NCI-H146 treated with DMSO at 0.1 percent for 48 hours (cell line): ENCODE measurements around the gene ATP6V1C2.

ENCODE experiments used
- DNase-seq: peaks from one replicate; lab custom pipeline; 2025; ENCODE audit not compliant: unreplicated experiment; lab: John Stamatoyannopoulos, UW

ATP6V1C2 gene

GRCh38 chr2:10721396-10722251 is at the start of gene ATP6V1C2:
Gene ATP6V1C2 (plus strand): TSS chr2:10721630. CDS start chr2:10722850, 1,220 bp downstream.
- DNase-seq: peak; percentile 55

- DNase-seq: no peak
These were observed 46.3 kb upstream of the ATP6V1C2 start for GRCh38 chr2:10675131-10675530.

DNA sequence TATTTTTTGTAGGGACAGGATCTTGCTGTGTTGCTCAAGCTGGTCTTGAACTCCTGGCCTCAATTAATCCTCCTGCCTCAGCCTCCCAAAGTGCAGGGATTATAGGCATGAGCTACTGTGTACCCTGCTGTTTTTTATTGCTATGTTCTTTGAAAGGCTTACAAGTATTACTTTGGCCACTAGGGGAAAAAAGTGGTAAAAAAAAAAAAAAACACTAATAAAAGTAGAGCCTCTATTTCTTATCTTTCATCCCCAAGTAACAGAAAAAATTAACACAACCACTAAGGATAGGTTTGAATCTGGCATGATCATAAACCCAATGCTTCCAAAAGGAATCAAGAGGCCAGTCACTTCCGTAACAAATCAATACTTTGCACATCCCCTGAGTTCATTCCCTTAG is 43.2 kb upstream of the ATP6V1C2 start:
- DNase-seq: no peak

DNA sequence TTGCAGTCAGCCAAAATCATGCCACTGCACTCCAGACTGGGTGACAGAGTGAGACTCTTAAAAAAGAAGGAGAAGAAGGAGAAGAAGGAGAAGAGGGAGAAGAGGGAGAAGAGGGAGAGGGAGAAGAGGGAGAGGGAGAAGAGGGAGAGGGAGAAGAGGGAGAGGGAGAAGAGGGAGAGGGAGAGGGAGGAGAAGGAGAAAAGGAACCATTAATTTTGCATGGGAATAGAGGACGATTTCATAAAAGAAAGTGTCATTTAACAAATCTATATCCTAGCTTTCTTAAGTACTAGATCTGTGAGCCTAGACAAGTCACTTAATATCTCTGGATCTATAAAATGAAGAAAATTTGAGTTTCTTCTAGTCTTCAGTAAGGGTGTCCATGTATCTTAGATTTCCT is 41.2 kb upstream of the ATP6V1C2 start:
- DNase-seq: no peak

DNA sequence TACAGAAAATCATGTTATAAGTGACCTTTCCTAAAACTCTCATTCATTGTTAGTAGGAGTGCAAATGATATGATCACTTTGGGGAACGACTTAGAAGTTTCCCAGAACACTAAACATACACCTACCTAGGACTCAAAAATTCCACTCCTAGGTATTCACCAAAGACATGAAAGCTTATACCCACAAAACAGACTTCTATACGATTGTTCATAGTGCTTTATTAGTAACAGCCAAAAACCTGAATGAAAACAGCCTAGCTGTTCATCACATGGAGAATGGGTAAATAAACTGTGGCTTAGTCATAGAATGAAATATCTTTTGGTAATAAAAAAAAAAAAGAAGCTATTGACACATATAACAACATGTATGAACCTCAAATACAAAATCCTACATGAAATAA is 40.5 kb upstream of the ATP6V1C2 start:
- DNase-seq: no peak

DNA sequence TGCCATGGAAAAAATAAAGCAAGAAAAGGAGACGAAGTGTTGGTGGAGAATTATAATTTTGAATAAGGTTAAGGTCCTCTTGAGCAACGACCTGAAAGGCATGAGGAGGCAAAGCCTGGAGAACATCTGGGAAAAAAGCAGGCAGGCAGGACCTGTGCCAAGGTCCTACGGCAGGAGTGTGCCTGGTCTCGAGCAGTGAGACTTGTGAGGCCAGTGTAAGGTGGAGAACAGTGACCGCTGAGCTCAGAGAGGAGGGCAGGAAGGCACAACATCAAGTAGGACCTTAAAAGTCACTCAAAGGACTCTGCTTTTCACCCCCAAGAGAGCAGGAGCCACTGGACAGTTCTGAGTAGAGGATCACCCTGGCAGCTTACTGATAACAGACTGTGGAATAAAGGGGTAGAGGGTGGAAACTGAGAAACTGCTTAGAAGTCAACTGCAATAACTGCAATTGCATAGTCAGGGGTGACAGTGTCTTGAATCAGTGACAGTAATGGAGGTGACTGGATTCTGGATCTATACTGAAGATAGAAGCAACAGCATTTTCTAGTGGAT is 35.2 kb upstream of the ATP6V1C2 start:
- DNase-seq: no peak

- DNase-seq: no peak
These were observed 32.3 kb upstream of the ATP6V1C2 start for GRCh38 chr2:10688921-10689807.

GRCh38 chr2:10691521-10691920 is 29.9 kb upstream of the ATP6V1C2 start:
- DNase-seq: no peak

DNA sequence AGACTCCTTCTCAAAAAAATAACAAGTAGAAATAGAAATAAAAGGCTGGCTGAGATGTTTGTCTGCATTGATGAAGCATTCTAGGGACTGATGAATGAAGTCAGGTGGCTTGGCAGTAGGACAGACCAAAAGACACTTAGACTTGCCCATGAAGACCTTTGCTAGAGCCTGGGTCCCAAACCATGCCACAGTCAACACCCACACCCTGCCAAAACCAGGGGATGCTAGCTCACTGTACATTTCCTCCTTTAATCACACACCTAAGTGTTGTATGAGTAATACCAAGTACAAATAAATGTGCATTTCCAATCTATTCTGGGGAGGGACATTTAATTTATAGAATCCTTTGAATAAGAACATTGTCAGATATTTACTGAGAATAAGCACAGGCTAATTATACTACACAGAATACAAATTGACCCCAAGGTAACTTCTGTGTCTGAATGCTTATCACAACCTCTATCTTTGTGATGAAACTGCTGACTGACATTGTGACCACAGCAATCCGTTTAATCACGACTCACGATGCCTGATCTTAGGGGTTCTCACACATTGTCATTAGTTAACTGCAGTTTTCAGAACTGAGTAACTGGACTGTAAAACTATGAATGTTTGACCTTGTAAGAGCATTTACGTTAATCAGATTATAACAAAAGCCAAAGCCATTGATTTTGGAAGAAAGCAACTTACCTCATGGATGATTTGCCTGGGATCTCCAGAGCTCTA is 21.2 kb upstream of the ATP6V1C2 start:
- DNase-seq: no peak

- no peak for DNase-seq
These were observed 17.3 kb upstream of the ATP6V1C2 start for GRCh38 chr2:10704034-10704594.

GRCh38 chr2:10706033-10706432 is 15.4 kb upstream of the ATP6V1C2 start:
- DNase-seq: no peak

GRCh38 chr2:10707831-10708230 is 13.6 kb upstream of the ATP6V1C2 start:
- no peak for DNase-seq

GRCh38 chr2:10709290-10709939 is 12.0 kb upstream of the ATP6V1C2 start:
- DNase-seq: peak; percentile 81

GRCh38 chr2:10712185-10712809 is 9.1 kb upstream of the ATP6V1C2 start:
- DNase-seq: no peak

GRCh38 chr2:10716581-10716980 is 4.8 kb upstream of the ATP6V1C2 start:
- DNase-seq: no peak

DNA sequence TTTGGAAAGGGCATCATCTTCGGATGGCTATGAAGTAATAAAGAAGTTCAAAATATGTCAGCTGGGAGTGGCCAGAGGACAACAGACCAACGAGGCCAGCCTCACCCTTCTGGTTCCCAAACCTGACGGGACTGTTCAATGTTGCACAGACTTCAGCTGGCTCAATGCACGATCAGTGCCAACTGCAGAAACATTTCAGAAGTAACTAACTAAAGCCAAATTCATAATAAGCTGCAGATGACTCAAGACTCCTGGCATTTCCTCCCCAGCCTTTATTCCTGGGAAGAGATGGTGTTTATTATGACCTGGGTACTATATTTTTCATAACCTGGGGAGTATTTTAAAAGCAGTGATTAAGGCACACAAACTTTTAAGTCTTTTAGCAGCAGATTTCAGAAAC is 3.8 kb upstream of the ATP6V1C2 start:
- no peak for DNase-seq

DNA sequence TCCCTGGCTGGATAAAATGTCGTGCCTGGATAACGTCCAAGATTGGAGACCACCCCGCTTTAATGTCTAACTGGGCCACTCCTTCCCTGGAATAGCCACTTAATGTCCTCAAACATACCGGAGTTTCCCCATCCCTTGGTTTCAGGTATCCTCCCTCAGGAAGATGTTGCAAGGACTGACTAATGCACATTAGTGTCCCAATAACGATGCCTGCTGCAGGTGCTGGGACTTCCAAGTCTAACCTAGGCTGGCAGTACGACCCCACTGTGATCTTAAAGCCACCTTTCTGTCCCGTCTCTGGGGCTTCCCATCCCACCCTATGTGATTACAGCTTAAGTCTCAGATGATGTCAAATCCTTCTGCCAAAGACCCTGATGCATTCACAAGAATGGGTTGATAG is 1.1 kb upstream of the ATP6V1C2 start:
- DNase-seq: no peak

GRCh38 chr2:10720947-10721395 is 459 bp upstream of the ATP6V1C2 start:
- peak; percentile 70 for DNase-seq

DNA sequence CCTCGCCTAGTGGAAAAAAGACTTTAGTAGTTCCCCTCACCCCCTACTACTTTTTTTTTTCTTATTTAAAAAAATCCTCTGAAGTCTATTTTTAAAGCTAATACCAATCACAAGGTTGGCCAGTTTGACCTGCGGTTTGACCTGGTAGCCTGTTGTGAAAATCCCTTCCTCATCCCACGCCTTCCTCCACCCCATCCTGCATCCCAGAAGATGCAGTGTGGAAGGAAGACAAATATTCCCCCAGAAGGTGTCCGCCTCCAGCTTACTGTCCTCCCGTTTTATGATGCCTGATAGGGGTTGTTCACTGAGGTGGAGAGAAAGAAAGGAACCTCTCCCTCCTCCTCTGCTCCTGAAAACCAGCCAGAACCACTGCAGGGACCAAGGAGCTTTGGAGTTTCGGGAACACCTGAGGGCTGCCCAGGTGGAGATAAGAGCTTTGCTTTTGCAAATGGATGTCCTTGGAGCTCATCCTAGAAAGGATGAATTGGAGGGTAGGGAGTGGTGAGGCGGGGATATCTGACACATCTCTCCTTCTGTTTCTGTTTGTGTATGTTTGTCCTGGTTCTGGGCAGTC is 909 bp downstream of the ATP6V1C2 start:
- no peak for DNase-seq
